Vagina (tissue), 2 donors: ENCODE data around the gene GALR2. TPM values are rescaled to one million over a fixed set of nuclear protein-coding genes. Genes with fewer than 3 reads are reported as not detected.

Source experiments
- DNase-seq, 2 donors: peaks; one replicate each; pipeline ENCODE4 v3.0.0-alpha.2; 2017; ENCODE audit errors: extremely low spot score in 2 of 2
- H3K27ac ChIP-seq: fragments of 200-600 bp; sonication (generic); one replicate; pipeline ENCODE4 v1.5.1; 2019
- H3K27me3 ChIP-seq: fragments of 200-600 bp; sonication (generic); one replicate; pipeline ENCODE4 v1.5.1; 2019
- H3K36me3 ChIP-seq, 2 donors: fragments of 200-600 bp; sonication (generic); one replicate each; pipeline ENCODE4 v1.5.1; 2017 to 2019
- H3K4me1 ChIP-seq: fragments of 200-600 bp; sonication (generic); one replicate; pipeline ENCODE4 v1.5.1; 2019
- H3K4me3 ChIP-seq, 2 donors: fragments of 200-600 bp; sonication (generic); 1 replicate in 1 of 2; 2 replicates in 1 of 2; pipeline ENCODE4 v1.5.1; 2016 to 2019
- H3K9me3 ChIP-seq: fragments of 200-600 bp; sonication (generic); one replicate; pipeline ENCODE4 v1.5.1; 2019
- POLR2A ChIP-seq, 2 donors: fragments of 450-650 bp; IDR thresholded peaks; one replicate each; pipeline ENCODE4 v1.6.1; 2017; ENCODE audit warnings: antibody characterized with exemption in 2 of 2, mild to moderate bottlenecking in 2 of 2, moderate library complexity in 2 of 2
- POLR2AphosphoS5 ChIP-seq, 2 donors: sonication (generic); formaldehyde crosslinking; IDR thresholded peaks; one replicate each; pipeline ENCODE4 v1.9.0; 2017; ENCODE audit warnings: antibody characterized with exemption in 2 of 2, mild to moderate bottlenecking in 2 of 2, low read depth in 1 of 2; ENCODE audit not compliant: insufficient read depth in 1 of 2
- intact Hi-C: fragments of 100-400 bp; cut with DNase I; formaldehyde crosslinking; loops from one replicate; pipeline ENCODE4 v1.15.1; 2023
- total RNA-seq: library from RNA; depleted of rRNA; stranded (reverse); fragments of >200 nt; gene quantifications from one replicate; pipeline ENCODE4 v1.2.3, GENCODE V29; 2016
- TF ChIP-seq, protein P1 (sequence below), 3 experiments: fragments of 450-650 bp in 2 of 3; fragments of 200-600 bp in 1 of 3; sonication (generic) in 1 of 3; IDR thresholded peaks; one replicate each; pipeline ENCODE4 v1.5.1; 2017 to 2019; ENCODE audit warnings: antibody characterized with exemption in 3 of 3, mild to moderate bottlenecking in 2 of 3, moderate library complexity in 2 of 3

Gene GALR2
- total RNA-seq, 1 donor from 2014 or later = not detected

DNA sequence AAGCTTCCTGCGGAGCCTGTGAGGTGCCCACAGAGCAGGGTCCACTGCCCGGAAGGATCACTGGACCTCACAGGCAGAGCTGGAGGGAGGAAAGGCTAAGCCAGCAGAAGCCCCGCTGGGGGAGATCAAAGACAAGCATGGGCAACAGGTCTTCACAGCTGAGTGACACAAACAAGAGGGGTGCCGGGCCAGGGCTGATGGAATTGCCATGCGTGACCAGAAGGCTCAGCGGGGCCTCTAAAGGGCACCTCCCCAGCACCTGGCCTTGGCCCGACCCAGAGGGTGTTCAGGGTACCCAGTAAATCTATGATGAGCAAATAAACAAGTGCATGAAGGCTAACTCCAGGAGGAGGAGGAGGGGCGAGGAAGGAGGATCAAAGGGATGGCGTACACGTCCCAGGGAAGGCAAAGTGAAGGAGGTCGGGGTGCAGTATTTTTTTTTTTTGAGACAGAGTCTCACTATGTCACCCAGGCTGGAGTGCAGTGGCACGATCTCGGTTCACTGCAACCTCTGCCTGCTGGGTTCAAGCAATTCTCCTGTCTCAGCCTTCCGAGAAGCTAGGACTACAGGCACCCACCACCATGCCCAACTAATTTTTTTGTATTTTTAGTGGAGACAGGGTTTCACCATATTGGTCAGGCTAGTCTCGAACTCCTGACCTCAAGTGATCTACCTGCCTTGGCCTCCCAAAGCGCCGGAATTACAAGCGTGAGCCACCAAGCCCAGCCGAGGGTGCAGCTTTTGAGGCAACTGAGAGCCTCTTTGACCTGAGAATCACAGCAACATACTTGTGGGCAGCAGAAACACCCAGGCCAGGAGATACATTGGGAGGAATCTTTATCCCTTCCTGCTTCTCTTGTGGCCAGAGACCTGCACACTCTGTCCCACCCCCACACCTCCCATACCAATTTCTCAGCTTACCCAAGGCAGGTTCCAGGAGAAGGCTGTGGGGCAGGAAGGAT, 45.1 kb downstream of the GALR2 start:
- Histone ChIP-seq H3K9me3 (no peaks in the 10 kb centered on the region), H3K4me1 (peaks cover 10% of the 10 kb centered on the region), H3K36me3 (no peaks in the 10 kb centered on the region), H3K27ac (no peak overlapping the region), H3K27me3 (no peaks in the 10 kb centered on the region), H3K4me3 (no peak overlapping the region)
- no peak for TF ChIP-seq POLR2AphosphoS5 (IDR thresholded peaks at IDR 0.05; ENCODE audit: insufficient read depth in 1 of 2, low read depth in 1 of 2)
- TF ChIP-seq, protein P1, sequence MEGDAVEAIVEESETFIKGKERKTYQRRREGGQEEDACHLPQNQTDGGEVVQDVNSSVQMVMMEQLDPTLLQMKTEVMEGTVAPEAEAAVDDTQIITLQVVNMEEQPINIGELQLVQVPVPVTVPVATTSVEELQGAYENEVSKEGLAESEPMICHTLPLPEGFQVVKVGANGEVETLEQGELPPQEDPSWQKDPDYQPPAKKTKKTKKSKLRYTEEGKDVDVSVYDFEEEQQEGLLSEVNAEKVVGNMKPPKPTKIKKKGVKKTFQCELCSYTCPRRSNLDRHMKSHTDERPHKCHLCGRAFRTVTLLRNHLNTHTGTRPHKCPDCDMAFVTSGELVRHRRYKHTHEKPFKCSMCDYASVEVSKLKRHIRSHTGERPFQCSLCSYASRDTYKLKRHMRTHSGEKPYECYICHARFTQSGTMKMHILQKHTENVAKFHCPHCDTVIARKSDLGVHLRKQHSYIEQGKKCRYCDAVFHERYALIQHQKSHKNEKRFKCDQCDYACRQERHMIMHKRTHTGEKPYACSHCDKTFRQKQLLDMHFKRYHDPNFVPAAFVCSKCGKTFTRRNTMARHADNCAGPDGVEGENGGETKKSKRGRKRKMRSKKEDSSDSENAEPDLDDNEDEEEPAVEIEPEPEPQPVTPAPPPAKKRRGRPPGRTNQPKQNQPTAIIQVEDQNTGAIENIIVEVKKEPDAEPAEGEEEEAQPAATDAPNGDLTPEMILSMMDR (IDR thresholded peaks at IDR 0.05) = no peak
- TF ChIP-seq POLR2A (IDR thresholded peaks at IDR 0.05) = no peak
- intact Hi-C loops = loop anchor here (2.0 to 5.0 kb wide), 2 partner anchors 63 to 161 kb away; no protein-coding TSS in a partner anchor
- DNase-seq = no peak

DNA sequence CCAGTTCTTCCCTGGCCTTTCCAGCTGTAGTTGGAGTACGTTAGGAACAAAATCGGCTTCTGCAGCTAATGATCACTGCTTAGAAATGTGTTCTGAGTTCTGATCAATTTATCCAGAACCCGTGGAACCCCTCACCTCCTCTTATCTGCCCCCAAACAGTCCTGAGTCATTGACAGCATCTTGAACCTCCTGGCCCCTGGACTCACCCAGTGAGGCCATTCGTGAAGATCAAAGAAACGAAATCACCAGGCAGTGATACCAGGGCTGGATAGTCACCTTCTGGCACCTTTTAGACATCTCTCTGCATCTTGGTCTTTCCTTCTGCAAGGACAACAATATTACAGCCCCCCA, 46.1 kb downstream of the GALR2 start:
- peak in 1 of 2 donors; percentile 60 for DNase-seq
- Histone ChIP-seq H3K4me1 (peaks cover 10% of the 10 kb centered on the region), H3K27me3 (no peaks in the 10 kb centered on the region), H3K27ac (no peak overlapping the region), H3K36me3 (no peaks in the 10 kb centered on the region), H3K9me3 (no peaks in the 10 kb centered on the region), H3K4me3 (no peak overlapping the region)
- intact Hi-C loops = loop anchor here (2.0 to 5.0 kb wide), 2 partner anchors 62 to 160 kb away; no protein-coding TSS in a partner anchor
- TF ChIP-seq, protein P1 (IDR thresholded peaks at IDR 0.05) = no peak
- TF ChIP-seq POLR2A (IDR thresholded peaks at IDR 0.05) = no peak
- no peak for TF ChIP-seq POLR2AphosphoS5 (IDR thresholded peaks at IDR 0.05; ENCODE audit: insufficient read depth in 1 of 2, low read depth in 1 of 2)

DNA sequence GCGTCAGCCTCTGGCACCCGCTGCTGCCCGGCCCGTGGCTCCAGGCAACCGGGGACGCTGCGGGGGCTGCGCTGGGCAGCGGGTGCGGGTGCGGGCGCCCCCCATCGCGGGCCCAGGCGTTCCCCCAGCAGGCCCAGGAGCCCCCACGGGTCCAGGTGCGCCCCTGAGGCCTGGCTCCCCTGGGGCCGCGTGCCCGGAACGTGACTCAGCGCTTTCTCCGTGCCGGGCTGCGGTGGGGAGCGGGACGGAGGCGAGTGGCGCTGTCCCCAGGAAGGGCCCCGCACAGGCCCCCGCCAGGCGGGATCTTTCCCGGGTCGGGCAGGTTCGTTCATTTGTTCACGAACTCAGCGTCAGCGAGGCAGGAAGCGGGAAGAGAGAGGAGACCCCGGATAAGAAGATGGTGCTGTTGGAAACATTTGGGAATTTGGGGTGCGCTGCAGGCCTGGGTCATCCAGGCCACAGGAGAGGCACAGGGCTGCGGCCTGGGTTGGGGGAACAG, 47.4 kb downstream of the GALR2 start:
- H3K36me3 ChIP-seq = no peaks in the 10 kb centered on the region
- intact Hi-C loops = loop anchor here (2.0 to 5.0 kb wide), 2 partner anchors 60 to 159 kb away; no protein-coding TSS in a partner anchor
- peaks cover 10% of the 10 kb centered on the region for H3K4me1 ChIP-seq

DNA sequence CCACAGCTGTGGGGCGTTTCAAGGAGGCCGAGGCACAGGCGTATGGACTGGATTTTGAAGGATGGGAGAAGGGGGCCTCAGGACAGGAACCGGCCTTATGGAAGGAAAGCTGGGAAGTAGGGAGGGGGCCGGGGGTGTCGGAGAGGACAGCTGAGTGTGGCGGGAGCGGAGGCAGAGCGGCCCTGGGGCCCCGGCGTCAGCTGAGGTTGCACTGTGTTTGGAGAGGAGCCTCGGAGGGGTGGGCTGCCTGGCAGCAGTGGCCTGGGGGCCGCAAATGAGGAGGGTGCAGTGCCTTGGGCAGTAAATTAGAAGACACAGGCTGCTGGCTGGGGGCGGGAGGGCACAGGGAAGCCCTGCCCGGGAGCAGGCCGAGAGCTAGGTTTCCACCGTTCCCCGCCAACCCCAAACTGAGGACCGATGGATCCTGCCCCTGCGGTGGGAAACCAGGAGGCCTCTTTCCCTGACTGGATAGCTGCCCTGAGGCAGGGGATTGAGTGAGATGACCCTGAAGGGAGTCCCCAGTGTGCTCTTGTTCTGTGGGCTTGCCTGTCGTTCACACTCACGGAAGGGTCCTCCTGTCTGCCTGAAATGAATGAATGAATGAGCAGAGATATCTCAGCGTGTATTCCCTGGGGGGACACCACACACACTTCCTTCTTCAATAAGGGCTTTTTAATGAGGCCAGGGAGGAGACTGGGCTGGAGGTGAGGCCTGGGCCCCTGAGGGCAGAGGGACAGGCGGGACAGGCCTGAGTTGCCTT, 48.0 kb downstream of the GALR2 start:
- DNase-seq = peak; percentile 77 to 91
- no peaks in the 10 kb centered on the region for H3K27me3 ChIP-seq
- H3K36me3 ChIP-seq = no peaks in the 10 kb centered on the region
- no peak overlapping the region for H3K27ac ChIP-seq
- H3K4me3 ChIP-seq = no peak overlapping the region
- peaks cover 10% of the 10 kb centered on the region for H3K4me1 ChIP-seq
- intact Hi-C loops = loop anchor here (5.0 kb wide), 1 partner anchor 60 kb away; no protein-coding TSS in a partner anchor
- TF ChIP-seq POLR2AphosphoS5 (IDR thresholded peaks at IDR 0.05; ENCODE audit: insufficient read depth in 1 of 2, low read depth in 1 of 2) (no peak), POLR2A (IDR thresholded peaks at IDR 0.05) (no peak)
- TF ChIP-seq, protein P1 (IDR thresholded peaks at IDR 0.05) = no peak
- no peaks in the 10 kb centered on the region for H3K9me3 ChIP-seq

More for the DNA sequence above, 47.4 kb downstream of the GALR2 start:
- TF ChIP-seq POLR2A (IDR thresholded peaks at IDR 0.05) = no peak
- peak in 1 of 2 donors; percentile 17 for TF ChIP-seq POLR2AphosphoS5 (IDR thresholded peaks at IDR 0.05; ENCODE audit: insufficient read depth in 1 of 2, low read depth in 1 of 2)
- TF ChIP-seq, protein P1 (IDR thresholded peaks at IDR 0.05) = no peak
- Histone ChIP-seq H3K9me3 (no peaks in the 10 kb centered on the region), H3K27ac (peak overlapping the region; percentile 57), H3K27me3 (no peaks in the 10 kb centered on the region), H3K4me3 (peak overlapping the region; percentile 40 to 42)
- DNase-seq = no peak
